Smooth muscle cell (in vitro differentiated cells): ENCODE results near the gene PDHA1. TPM values are rescaled to one million over a fixed set of nuclear protein-coding genes. Genes with fewer than 3 reads are reported as not detected.

Experiments
- DNase-seq: peaks from one replicate; lab custom pipeline; 2025; ENCODE audit not compliant: unreplicated experiment; lab: John Stamatoyannopoulos, UW
- H2AFZ ChIP-seq: fragments of 200-600 bp; sonication (generic); 2 replicates; pipeline ENCODE4 v1.6.0; 2016; ENCODE audit warnings: antibody characterized with exemption, low read depth, mild to moderate bottlenecking
- H3F3A ChIP-seq: fragments of 200-600 bp; sonication (generic); 2 replicates; pipeline ENCODE4 v1.6.0; 2017; ENCODE audit warnings: antibody characterized with exemption, low read depth
- H3K27ac ChIP-seq: fragments of 200-600 bp; sonication (generic); 2 replicates; pipeline ENCODE4 v1.5.1; 2016; ENCODE audit warnings: low read depth, mild to moderate bottlenecking
- H3K27me3 ChIP-seq: fragments of 200-600 bp; sonication (generic); 2 replicates; pipeline ENCODE4 v1.6.1; 2016; ENCODE audit warnings: low read depth, mild to moderate bottlenecking
- H3K36me3 ChIP-seq: fragments of 200-600 bp; sonication (generic); 2 replicates; pipeline ENCODE4 v1.5.1; 2016; ENCODE audit warnings: low read depth
- H3K4me1 ChIP-seq: fragments of 200-600 bp; sonication (generic); 2 replicates; pipeline ENCODE4 v1.5.1; 2016; ENCODE audit warnings: low read depth
- H3K4me2 ChIP-seq: fragments of 200-600 bp; sonication (generic); 2 replicates; pipeline ENCODE4 v1.6.0; 2016; ENCODE audit warnings: mild to moderate bottlenecking
- H3K4me3 ChIP-seq: fragments of 200-600 bp; sonication (generic); 2 replicates; pipeline ENCODE4 v1.5.1; 2016; ENCODE audit warnings: mild to moderate bottlenecking
- H3K79me2 ChIP-seq: fragments of 200-600 bp; sonication (generic); 2 replicates; pipeline ENCODE4 v1.6.0; 2016; ENCODE audit warnings: low read depth, mild to moderate bottlenecking
- H3K9ac ChIP-seq: fragments of 200-600 bp; sonication (generic); 2 replicates; pipeline ENCODE4 v1.6.0; 2016; ENCODE audit warnings: low read depth
- H3K9me3 ChIP-seq: fragments of 200-600 bp; sonication (generic); replicated peaks from 2 replicates; pipeline ENCODE4 v1.5.1; 2016; ENCODE audit warnings: low read depth
- H4K20me1 ChIP-seq: fragments of 200-600 bp; sonication (generic); 2 replicates; pipeline ENCODE4 v1.6.0; 2016; ENCODE audit warnings: low read depth
- CTCF ChIP-seq: fragments of 200-600 bp; sonication (generic); IDR thresholded peaks from 2 replicates; pipeline ENCODE4 v1.5.1; 2017; ENCODE audit warnings: borderline replicate concordance, mild to moderate bottlenecking, antibody characterized with exemption; ENCODE audit not compliant: insufficient read depth, poor library complexity, severe bottlenecking
- WGBS: methylation state at CpG from one replicate; pipeline ENCODE4 v1.1.7; 2016; ENCODE audit warnings: low lambda C conversion rate; 5-methylcytosine and 5-hydroxymethylcytosine counted together
- polyA plus RNA-seq: library from polyadenylated mRNA; unstranded; fragments of >200 nt; fragmentation: Nextera tagmentation; extraction: Ambion mirVana; gene quantifications from 2 replicates; pipeline ENCODE4 v1.2.1, GENCODE V29; 2016
- total RNA-seq: library from RNA; depleted of rRNA; stranded (reverse); fragments of >200 nt; gene quantifications from 2 replicates; pipeline ENCODE4 v1.2.3, GENCODE V29; 2014

PDHA1 gene
- total and polyA plus RNA-seq, 2 experiments from 2014 or later, result 121 to 222 TPM

- no peak for TF ChIP-seq CTCF
- Histone ChIP-seq H3K79me2 (peaks cover 35% of the 10 kb centered on the region), H3K4me2 (peak overlapping the region; percentile 81), H4K20me1 (peaks cover 25% of the 10 kb centered on the region), H2AFZ (peak overlapping the region; percentile 92), H3K27ac (peak overlapping the region; percentile 71), H3K4me1 (no peaks in the 10 kb centered on the region), H3K9me3 (no peaks in the 10 kb centered on the region), H3K4me3 (peak overlapping the region; percentile 79), H3K36me3 (no peaks in the 10 kb centered on the region), H3K9ac (no peak overlapping the region), H3K27me3 (no peaks in the 10 kb centered on the region), H3F3A (no peaks in the 10 kb centered on the region)
- WGBS, result 64% methylated on average over 11 of the region's 11 CpGs
- no peak for DNase-seq
Measured at GRCh38 chrX:19343085-19343534, 617 bp upstream of the PDHA1 start.

DNA sequence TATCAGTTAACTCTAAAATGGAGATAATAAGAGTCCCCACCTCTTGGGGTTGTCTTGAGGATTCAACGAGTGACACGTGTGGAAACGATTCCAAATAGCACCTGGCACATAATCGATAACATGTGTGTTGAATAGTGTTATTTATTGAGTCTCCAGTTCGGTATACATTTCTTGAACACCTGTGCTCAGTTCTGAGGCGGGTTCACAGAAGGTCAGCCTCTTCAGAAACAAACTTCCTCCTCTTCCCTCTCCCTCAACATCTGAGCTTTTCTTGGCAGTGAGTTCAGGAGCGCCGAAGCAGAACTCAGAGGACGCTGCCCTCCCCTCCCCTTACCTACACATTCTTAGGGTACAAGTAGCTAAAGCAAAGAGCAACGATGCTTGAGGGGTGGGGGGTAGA, 934 bp downstream of the PDHA1 start:
- TF ChIP-seq CTCF, result no peak
- Histone ChIP-seq H3K9ac (peak overlapping the region; percentile 85), H3K79me2 (peaks cover 35% of the 10 kb centered on the region), H3K4me2 (peak overlapping the region; percentile 84), H3K27me3 (no peaks in the 10 kb centered on the region), H2AFZ (no peak overlapping the region), H3K36me3 (no peaks in the 10 kb centered on the region), H3K27ac (no peak overlapping the region), H4K20me1 (peaks cover 38% of the 10 kb centered on the region), H3F3A (no peaks in the 10 kb centered on the region), H3K4me1 (no peaks in the 10 kb centered on the region), H3K9me3 (no peaks in the 10 kb centered on the region), H3K4me3 (peak overlapping the region; percentile 79)
- DNase-seq, result no peak
- WGBS, result 68% methylated on average over 10 of the region's 10 CpGs

DNA sequence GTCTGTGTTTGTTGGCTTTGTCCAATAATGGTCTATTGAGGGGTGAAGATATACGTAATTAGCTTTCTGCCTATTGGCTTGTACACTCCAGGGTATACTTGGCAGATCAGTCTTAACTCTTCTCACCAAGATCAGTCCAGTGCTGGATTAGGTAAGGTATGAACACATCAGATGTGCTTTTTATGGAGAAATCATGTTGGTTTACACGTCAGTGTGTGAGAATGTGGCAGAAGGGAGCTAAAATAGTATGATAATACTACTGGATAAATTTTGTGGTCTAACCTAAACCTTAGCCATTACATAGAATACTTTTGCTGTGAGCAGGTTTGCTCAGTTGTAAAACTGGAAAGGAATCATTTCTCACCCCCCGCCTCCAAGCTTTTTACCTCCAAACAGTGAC, 4.2 kb downstream of the PDHA1 start:
- H3K9me3 ChIP-seq, result no peaks in the 10 kb centered on the region
- no peak overlapping the region for H3K9ac ChIP-seq
- H3K27ac ChIP-seq, result no peak overlapping the region
- no peaks in the 10 kb centered on the region for H3K27me3 ChIP-seq
- H4K20me1 ChIP-seq, result peaks cover 38% of the 10 kb centered on the region
- H3K36me3 ChIP-seq, result no peaks in the 10 kb centered on the region
- H3K79me2 ChIP-seq, result peaks cover 35% of the 10 kb centered on the region
- no peak overlapping the region for H3K4me3 ChIP-seq
- no peak overlapping the region for H3K4me2 ChIP-seq
- no peak for DNase-seq
- no peak for TF ChIP-seq CTCF
- 79% methylated on average over 3 of the region's 3 CpGs for WGBS
- H2AFZ ChIP-seq, result no peak overlapping the region
- no peaks in the 10 kb centered on the region for H3K4me1 ChIP-seq
- no peaks in the 10 kb centered on the region for H3F3A ChIP-seq

DNA sequence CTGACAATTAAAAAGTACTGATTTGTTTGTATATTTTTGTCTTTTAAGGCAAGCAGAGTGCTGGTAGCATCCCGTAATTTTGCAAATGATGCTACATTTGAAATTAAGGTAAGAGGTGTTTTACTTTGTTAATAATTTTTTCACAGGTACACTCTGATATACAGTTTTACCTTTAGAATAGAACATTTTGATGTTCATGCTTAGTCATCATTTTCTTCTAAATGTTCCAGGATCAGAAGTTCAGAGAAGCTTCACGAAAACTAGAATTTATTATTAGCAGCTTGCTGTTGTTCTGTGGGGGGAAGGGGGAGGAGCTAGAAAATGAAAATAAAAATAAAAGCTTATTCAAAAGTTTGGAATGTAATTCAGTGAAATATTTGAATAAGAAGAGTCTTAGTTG, 5.5 kb downstream of the PDHA1 start:
- no peak overlapping the region for H3K4me3 ChIP-seq
- TF ChIP-seq CTCF, result no peak
- H3K27ac ChIP-seq, result no peak overlapping the region
- no peak for DNase-seq
- H3K9ac ChIP-seq, result no peak overlapping the region
- no peaks in the 10 kb centered on the region for H3K9me3 ChIP-seq
- H3K4me1 ChIP-seq, result no peaks in the 10 kb centered on the region
- H3K79me2 ChIP-seq, result peaks cover 29% of the 10 kb centered on the region
- H3F3A ChIP-seq, result no peaks in the 10 kb centered on the region
- no peaks in the 10 kb centered on the region for H3K27me3 ChIP-seq
- 93% methylated on average over 2 of the region's 2 CpGs for WGBS
- no peaks in the 10 kb centered on the region for H3K36me3 ChIP-seq
- H3K4me2 ChIP-seq, result no peak overlapping the region
- peaks cover 38% of the 10 kb centered on the region for H4K20me1 ChIP-seq
- H2AFZ ChIP-seq, result no peak overlapping the region
